H1 (cell line): ENCODE data around the gene NCCRP1.

Experiments
- CTCF ChIP-seq, 3 experiments: IDR thresholded peaks; 1 replicate in 2 of 3; 2 replicates in 1 of 3; pipeline versions ENCODE4 v1.5.1 to v1.6.1; 2011; ENCODE audit warnings: low read length in 3 of 3, mild to moderate bottlenecking in 3 of 3, inconsistent platforms in 2 of 3, low read depth in 1 of 3, moderate library complexity in 1 of 3; ENCODE audit not compliant: insufficient read depth in 1 of 3; ENCODE audit errors: control extremely low read depth in 1 of 3
- EGR1 ChIP-seq: IDR thresholded peaks from 2 replicates; pipeline ENCODE4 v1.6.1; 2011; ENCODE audit warnings: low read depth, low read length, borderline replicate concordance
- EZH2 ChIP-seq: fragments of 200-600 bp; sonication (generic); IDR thresholded peaks from 2 replicates; pipeline ENCODE4 v1.7.1; 2012; ENCODE audit warnings: low read depth, mild to moderate bottlenecking, moderate library complexity, low read length, inconsistent platforms; ENCODE audit not compliant: severe bottlenecking
- KDM1A ChIP-seq: fragments of 200-600, 300-600 bp; sonication (generic); IDR thresholded peaks from 2 replicates; pipeline ENCODE4 v1.7.1; 2016; ENCODE audit warnings: mild to moderate bottlenecking, low read length, borderline replicate concordance
- MAX ChIP-seq: IDR thresholded peaks from 2 replicates; pipeline ENCODE4 v1.6.1; 2012; ENCODE audit warnings: inconsistent platforms
- POLR2A ChIP-seq, 2 experiments: IDR thresholded peaks; 1 replicate in 1 of 2; 2 replicates in 1 of 2; pipeline ENCODE4 v1.6.1; 2011; ENCODE audit warnings: low read depth in 2 of 2, low read length in 2 of 2, mild to moderate bottlenecking in 2 of 2; ENCODE audit errors: control extremely low read depth in 1 of 2
- RNF2 ChIP-seq: fragments of 200-900, 300-1000 bp; sonication (generic); IDR thresholded peaks from 2 replicates; pipeline ENCODE4 v1.7.1; 2016; ENCODE audit warnings: borderline replicate concordance, low read depth, mild to moderate bottlenecking, antibody characterized with exemption, low read length; ENCODE audit not compliant: poor library complexity, severe bottlenecking; ENCODE audit errors: missing control alignments
- SIN3A ChIP-seq, 2 experiments: IDR thresholded peaks in 1 of 2; conservative IDR thresholded peaks in 1 of 2; 2 replicates each; pipeline ENCODE4 v1.6.1; 2011 to 2012; ENCODE audit warnings: low read length in 2 of 2, improper control_type of control experiment in 1 of 2, low read depth in 1 of 2, mild to moderate bottlenecking in 1 of 2
- SP1 ChIP-seq: IDR thresholded peaks from 2 replicates; pipeline ENCODE4 v1.6.1; 2011; ENCODE audit warnings: low read depth, low read length
- SRF ChIP-seq: IDR thresholded peaks from 2 replicates; pipeline ENCODE4 v1.6.1; 2011; ENCODE audit warnings: mild to moderate bottlenecking, low read depth, low read length, moderate library complexity
- TAF1 ChIP-seq: IDR thresholded peaks from 2 replicates; pipeline ENCODE4 v1.6.1; 2011; ENCODE audit warnings: mild to moderate bottlenecking, low read depth, low read length
- TEAD4 ChIP-seq: IDR thresholded peaks from 2 replicates; pipeline ENCODE4 v1.6.1; 2012; ENCODE audit warnings: low read depth, low read length, inconsistent platforms, mixed read lengths

GRCh38 chr19:39183104-39183503, 13.7 kb upstream of the NCCRP1 start:
- no peak for TF ChIP-seq SRF
- TF ChIP-seq TAF1 = no peak
- TF ChIP-seq MAX = no peak
- TF ChIP-seq SIN3A (conservative IDR thresholded peaks at IDR 0.05 in 1 of 2, IDR thresholded peaks at IDR 0.05 in 1 of 2; ENCODE audit: low read depth in 1 of 2, low read length in 2 of 2) = no peak
- no peak for TF ChIP-seq RNF2
- TF ChIP-seq POLR2A (IDR thresholded peaks at IDR 0.05; ENCODE audit: control extremely low read depth in 1 of 2, low read depth in 2 of 2, low read length in 2 of 2) = no peak
- no peak for TF ChIP-seq CTCF (IDR thresholded peaks at IDR 0.05; ENCODE audit: control extremely low read depth in 1 of 3, insufficient read depth in 1 of 3, low read depth in 1 of 3, low read length in 3 of 3)
- no peak for TF ChIP-seq TEAD4
- no peak for TF ChIP-seq SP1
- TF ChIP-seq EGR1 = no peak
- no peak for TF ChIP-seq EZH2
- no peak for TF ChIP-seq KDM1A
